Osteoblast (primary cell): Measurements from ENCODE around the gene CBX3. TPM values are rescaled to one million over a fixed set of nuclear protein-coding genes. Genes with fewer than 3 reads are reported as not detected.

Source experiments
- DNase-seq: peaks from one replicate; pipeline ENCODE4 v3.0.0; 2011; ENCODE audit warnings: low spot score, mixed read lengths; ENCODE audit not compliant: insufficient read length; ENCODE audit errors: missing footprints
- H2AFZ ChIP-seq: 2 replicates; pipeline ENCODE4 v1.6.0; 2011; ENCODE audit warnings: mild to moderate bottlenecking, low read length
- H3K27ac ChIP-seq: 2 replicates; pipeline ENCODE4 v1.5.1; 2011; ENCODE audit warnings: mild to moderate bottlenecking, low read depth, low read length, moderate library complexity
- H3K27me3 ChIP-seq: 2 replicates; pipeline ENCODE4 v1.6.0; 2012; ENCODE audit warnings: mild to moderate bottlenecking, control low read depth, inconsistent platforms, low read length, moderate library complexity; ENCODE audit not compliant: insufficient read depth
- H3K36me3 ChIP-seq: 2 replicates; pipeline ENCODE4 v1.5.1; 2011; ENCODE audit warnings: mild to moderate bottlenecking, low read length, control low read depth, moderate library complexity; ENCODE audit not compliant: insufficient read depth
- H3K4me1 ChIP-seq: 2 replicates; pipeline ENCODE4 v1.5.1; 2011; ENCODE audit warnings: mild to moderate bottlenecking, low read length, control low read depth, moderate library complexity; ENCODE audit not compliant: insufficient read depth
- H3K4me2 ChIP-seq: 2 replicates; pipeline ENCODE4 v1.6.0; 2011; ENCODE audit warnings: mild to moderate bottlenecking, low read length; ENCODE audit not compliant: insufficient read depth
- H3K4me3 ChIP-seq: fragments of 200-600 bp; sonication (generic); 3 replicates; pipeline ENCODE4 v1.5.1; 2012; ENCODE audit warnings: mild to moderate bottlenecking, low read length, inconsistent platforms; ENCODE audit not compliant: insufficient read depth
- H3K79me2 ChIP-seq: 2 replicates; pipeline ENCODE4 v1.6.0; 2012; ENCODE audit warnings: mild to moderate bottlenecking, low read length, control low read depth, inconsistent platforms; ENCODE audit not compliant: insufficient read depth
- H3K9me3 ChIP-seq: 2 replicates; pipeline ENCODE4 v1.5.1; 2011; ENCODE audit warnings: low read depth, low read length, control low read depth
- H4K20me1 ChIP-seq: 2 replicates; pipeline ENCODE4 v1.6.0; 2012; ENCODE audit warnings: mild to moderate bottlenecking, low read length, control low read depth; ENCODE audit not compliant: insufficient read depth
- total RNA-seq: library from RNA; depleted of rRNA; stranded (reverse); fragments of >200 nt; gene quantifications from 2 replicates; pipeline ENCODE4 v1.2.3, GENCODE V29; 2012
- TF ChIP-seq, protein P1 (sequence below): IDR thresholded peaks from 2 replicates; pipeline ENCODE4 v1.5.1; 2011; ENCODE audit warnings: mild to moderate bottlenecking, low read depth, low read length, moderate library complexity; ENCODE audit errors: extremely low read depth

CBX3 gene
- total RNA-seq, 1 donor, result 142 TPM

DNA sequence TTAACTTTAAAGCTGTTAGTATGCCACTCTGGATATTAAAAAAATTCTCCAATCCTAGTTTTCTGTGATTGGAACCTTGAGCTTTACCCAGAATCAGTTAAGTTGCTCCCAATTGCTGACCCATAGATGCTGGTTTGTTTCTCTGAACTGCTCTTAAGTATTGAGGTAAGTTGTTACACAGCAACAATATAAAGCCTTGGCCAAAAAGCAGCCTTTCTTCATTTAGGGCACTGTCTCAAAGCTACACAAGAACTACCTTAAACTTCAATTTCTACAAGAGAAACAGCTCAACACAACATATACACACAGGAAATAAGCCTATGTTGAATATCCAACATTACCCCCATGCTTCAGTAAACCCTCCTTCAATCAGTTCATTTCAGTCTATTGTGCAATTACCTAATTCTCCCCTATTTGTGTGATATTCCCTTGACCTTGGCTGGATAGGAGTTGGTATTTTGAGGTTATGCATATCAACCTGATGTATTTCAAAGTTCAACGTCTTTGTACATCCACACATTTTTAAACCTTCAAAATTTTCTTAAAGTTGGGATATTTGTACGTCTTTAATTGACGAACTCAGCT, 12.5 kb upstream of the CBX3 start:
- Histone ChIP-seq H3K27ac (no peak overlapping the region), H3K4me1 (no peaks in the 10 kb centered on the region), H3K4me3 (no peak overlapping the region), H3K9me3 (no peaks in the 10 kb centered on the region), H3K4me2 (no peak overlapping the region), H2AFZ (no peak overlapping the region), H3K79me2 (peaks cover 19% of the 10 kb centered on the region), H4K20me1 (peaks cover 58% of the 10 kb centered on the region), H3K36me3 (peaks cover 75% of the 10 kb centered on the region), H3K27me3 (no peaks in the 10 kb centered on the region)
- TF ChIP-seq, protein P1, sequence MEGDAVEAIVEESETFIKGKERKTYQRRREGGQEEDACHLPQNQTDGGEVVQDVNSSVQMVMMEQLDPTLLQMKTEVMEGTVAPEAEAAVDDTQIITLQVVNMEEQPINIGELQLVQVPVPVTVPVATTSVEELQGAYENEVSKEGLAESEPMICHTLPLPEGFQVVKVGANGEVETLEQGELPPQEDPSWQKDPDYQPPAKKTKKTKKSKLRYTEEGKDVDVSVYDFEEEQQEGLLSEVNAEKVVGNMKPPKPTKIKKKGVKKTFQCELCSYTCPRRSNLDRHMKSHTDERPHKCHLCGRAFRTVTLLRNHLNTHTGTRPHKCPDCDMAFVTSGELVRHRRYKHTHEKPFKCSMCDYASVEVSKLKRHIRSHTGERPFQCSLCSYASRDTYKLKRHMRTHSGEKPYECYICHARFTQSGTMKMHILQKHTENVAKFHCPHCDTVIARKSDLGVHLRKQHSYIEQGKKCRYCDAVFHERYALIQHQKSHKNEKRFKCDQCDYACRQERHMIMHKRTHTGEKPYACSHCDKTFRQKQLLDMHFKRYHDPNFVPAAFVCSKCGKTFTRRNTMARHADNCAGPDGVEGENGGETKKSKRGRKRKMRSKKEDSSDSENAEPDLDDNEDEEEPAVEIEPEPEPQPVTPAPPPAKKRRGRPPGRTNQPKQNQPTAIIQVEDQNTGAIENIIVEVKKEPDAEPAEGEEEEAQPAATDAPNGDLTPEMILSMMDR, result no peak
- no peak for DNase-seq

DNA sequence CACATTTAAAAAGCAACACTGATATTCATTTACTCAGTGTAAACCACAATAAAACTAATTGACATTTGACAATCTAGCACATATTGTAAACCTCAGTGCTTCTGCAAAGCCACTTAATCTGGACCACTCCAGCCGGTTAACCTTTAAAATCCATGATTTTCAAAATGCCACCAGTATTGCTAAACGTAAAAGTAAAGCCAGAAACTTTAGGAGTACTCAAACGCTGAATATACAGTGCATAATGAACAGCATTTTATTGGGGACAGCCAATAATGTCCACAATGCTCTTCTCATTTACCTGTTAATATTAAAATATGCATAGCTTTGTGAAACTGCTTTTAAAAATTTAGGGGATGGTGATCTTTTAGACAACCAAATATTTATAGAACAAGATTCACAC, 11.8 kb upstream of the CBX3 start:
- DNase-seq, result no peak
- H3K36me3 ChIP-seq, result peaks cover 82% of the 10 kb centered on the region
- no peaks in the 10 kb centered on the region for H3K4me1 ChIP-seq
- no peaks in the 10 kb centered on the region for H3K27me3 ChIP-seq
- no peak overlapping the region for H2AFZ ChIP-seq
- no peak overlapping the region for H3K4me3 ChIP-seq
- H3K27ac ChIP-seq, result no peak overlapping the region
- H4K20me1 ChIP-seq, result peaks cover 60% of the 10 kb centered on the region
- no peak overlapping the region for H3K4me2 ChIP-seq
- H3K79me2 ChIP-seq, result peaks cover 25% of the 10 kb centered on the region
- TF ChIP-seq, protein P1, result no peak
- no peaks in the 10 kb centered on the region for H3K9me3 ChIP-seq

DNA sequence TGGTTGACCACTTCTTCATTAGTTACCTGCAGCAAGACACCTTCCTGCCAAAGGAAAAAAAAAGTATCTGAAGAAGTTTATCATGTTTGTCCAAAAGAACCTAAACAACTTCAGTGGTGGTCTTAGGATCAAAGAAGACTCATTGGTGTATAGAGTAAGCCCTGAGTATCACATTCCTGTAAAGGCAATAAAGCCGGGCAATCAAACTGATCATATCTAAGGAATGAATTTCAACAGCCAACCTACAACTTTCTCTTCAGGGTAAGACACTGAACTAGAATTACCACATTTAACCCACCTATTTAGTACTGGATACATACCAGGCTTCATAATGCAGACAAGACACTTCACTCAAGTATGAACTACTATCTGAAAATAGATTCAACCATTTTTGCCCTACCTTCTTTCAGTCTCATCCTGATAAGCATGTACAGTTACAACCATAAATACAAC, 11.1 kb upstream of the CBX3 start:
- Histone ChIP-seq H3K4me1 (no peaks in the 10 kb centered on the region), H3K4me2 (no peak overlapping the region), H3K36me3 (peaks cover 85% of the 10 kb centered on the region), H3K27ac (no peak overlapping the region), H3K9me3 (no peaks in the 10 kb centered on the region), H3K4me3 (no peak overlapping the region), H3K79me2 (peaks cover 31% of the 10 kb centered on the region), H4K20me1 (peaks cover 61% of the 10 kb centered on the region), H3K27me3 (no peaks in the 10 kb centered on the region), H2AFZ (no peak overlapping the region)
- TF ChIP-seq, protein P1, result no peak
- no peak for DNase-seq

DNA sequence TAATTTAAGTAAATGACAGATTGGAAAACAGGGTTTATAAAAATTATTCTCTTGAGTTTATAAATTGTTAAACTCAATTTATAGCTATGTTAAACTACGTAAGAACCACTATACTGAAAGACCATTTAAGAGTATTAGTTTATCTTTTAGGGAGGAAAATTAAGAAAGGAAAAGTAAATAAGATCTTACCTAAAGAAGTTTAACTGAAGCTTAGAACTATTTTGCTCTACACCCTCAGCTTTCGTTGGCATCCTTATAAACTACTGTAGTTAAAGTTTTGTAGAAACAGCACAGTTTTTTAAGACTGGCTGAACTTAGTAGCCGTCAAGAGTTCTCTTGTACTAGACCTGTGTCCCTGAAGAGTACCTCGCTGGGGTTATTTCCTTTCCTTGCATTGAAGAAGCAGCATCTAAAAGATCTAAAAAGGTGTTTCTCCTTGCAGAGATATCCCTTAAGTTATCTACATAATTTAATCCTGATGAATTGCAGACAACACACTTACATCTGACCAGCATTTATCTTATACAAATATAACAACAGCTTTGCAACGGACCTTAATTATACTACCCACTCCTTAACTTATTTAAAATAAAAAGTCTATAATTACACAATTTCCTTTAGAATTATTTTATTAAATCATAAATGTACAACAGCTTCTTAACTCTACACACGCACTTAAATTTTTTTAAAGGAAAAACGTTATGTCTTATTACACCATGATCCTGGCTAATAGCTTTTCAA, 10.1 kb upstream of the CBX3 start:
- TF ChIP-seq, protein P1, result no peak
- Histone ChIP-seq H3K9me3 (no peaks in the 10 kb centered on the region), H3K79me2 (peaks cover 40% of the 10 kb centered on the region), H3K27ac (no peak overlapping the region), H3K4me2 (no peak overlapping the region), H3K27me3 (no peaks in the 10 kb centered on the region), H4K20me1 (peaks cover 71% of the 10 kb centered on the region), H3K4me3 (no peak overlapping the region), H2AFZ (no peak overlapping the region), H3K36me3 (peaks cover 92% of the 10 kb centered on the region), H3K4me1 (peaks cover 8% of the 10 kb centered on the region)
- DNase-seq, result no peak
